HG03558 (cell line): ENCODE measurements around the gene DDX59.
A peak's percentile ranks its signal among the peaks of the same experiment; 100 is the strongest.
"Not testable (repeated sequence)": the region's sequence is repeated elsewhere in the genome, so short reads cannot be mapped to it uniquely, and the experiment has no call there.

Experiments
- ATAC-seq: cut with Tn5 transposase; IDR thresholded peaks from one replicate; pipeline ENCODE4 v1.9.1; 2021; ENCODE audit warnings: moderate number of reproducible peaks; ENCODE audit not compliant: unreplicated experiment; ENCODE audit errors: extremely low read depth

The DDX59 gene

GRCh38 chr1:200634261-200635122 is 35.2 kb downstream of the DDX59 start:
- no peak for ATAC-seq

GRCh38 chr1:200631375-200631774 is 38.3 kb downstream of the DDX59 start:
- ATAC-seq, result no peak

- ATAC-seq, result not testable (repeated sequence)
Measured at GRCh38 chr1:200630515-200630899, 39.2 kb downstream of the DDX59 start.

GRCh38 chr1:200629876-200630514 is 39.7 kb downstream of the DDX59 start:
- no peak for ATAC-seq

GRCh38 chr1:200628223-200628881 is 41.4 kb downstream of the DDX59 start:
- peak; percentile 53 for ATAC-seq

GRCh38 chr1:200627575-200628222 is 42.0 kb downstream of the DDX59 start:
- no peak for ATAC-seq

GRCh38 chr1:200626853-200627534 is 42.7 kb downstream of the DDX59 start:
- ATAC-seq, result no peak

GRCh38 chr1:200625381-200625824 is 44.3 kb downstream of the DDX59 start:
- ATAC-seq, result no peak

- no peak for ATAC-seq
Measured at GRCh38 chr1:200624679-200625335, 44.9 kb downstream of the DDX59 start.

GRCh38 chr1:200620273-200621131 is 49.2 kb downstream of the DDX59 start, which contains the start of gene KIF14:
Gene KIF14, minus strand, starts transcription at chr1:200620751. Its CDS starts 2,028 bp downstream, at chr1:200618723.
- peak; percentile 73 for ATAC-seq

- no peak for ATAC-seq
Measured at GRCh38 chr1:200619894-200620272, 49.8 kb downstream of the DDX59 start.

GRCh38 chr1:200610846-200611245 is 58.9 kb downstream of the DDX59 start:
- ATAC-seq, result no peak

GRCh38 chr1:200602632-200603031 is 67.1 kb downstream of the DDX59 start:
- no peak for ATAC-seq
